DMS153 treated with DMSO at 0.1 percent for 48 hours (cell line): ENCODE measurements around the gene RSU1.
"Not testable (repeated sequence)": the region's sequence is repeated elsewhere in the genome, so short reads cannot be mapped to it uniquely, and the experiment has no call there.

Experiments
- DNase-seq: peaks from one replicate; lab custom pipeline; 2025; ENCODE audit not compliant: unreplicated experiment; lab: John Stamatoyannopoulos, UW

The RSU1 gene

GRCh38 chr10:16817125-16818019, at the start of gene RSU1:
TSS of gene RSU1 (minus strand) at chr10:16817424. CDS start at chr10:16817081, 343 bp downstream.
- DNase-seq, result peak; percentile 80

- DNase-seq, result no peak
Observed at GRCh38 chr10:16866541-16867275, 49.5 kb upstream of the RSU1 start.

- DNase-seq, result no peak
Observed at GRCh38 chr10:16865766-16866165, 48.5 kb upstream of the RSU1 start.

GRCh38 chr10:16863766-16864165, 46.5 kb upstream of the RSU1 start:
- no peak for DNase-seq

GRCh38 chr10:16857419-16857818, 40.2 kb upstream of the RSU1 start:
- DNase-seq, result no peak

- no peak for DNase-seq
Observed at GRCh38 chr10:16856567-16856966, 39.3 kb upstream of the RSU1 start.

GRCh38 chr10:16856092-16856491, 38.9 kb upstream of the RSU1 start:
- no peak for DNase-seq

- no peak for DNase-seq
Observed at GRCh38 chr10:16854623-16855022, 37.4 kb upstream of the RSU1 start.

- DNase-seq, result no peak
Observed at GRCh38 chr10:16853809-16854208, 36.6 kb upstream of the RSU1 start.

- DNase-seq, result no peak
Observed at GRCh38 chr10:16853201-16853600, 36.0 kb upstream of the RSU1 start.

- DNase-seq, result no peak
Observed at GRCh38 chr10:16852624-16853023, 35.4 kb upstream of the RSU1 start.

- no peak for DNase-seq
Observed at GRCh38 chr10:16848562-16849154, 31.4 kb upstream of the RSU1 start.

GRCh38 chr10:16847644-16848043, 30.4 kb upstream of the RSU1 start:
- no peak for DNase-seq

- DNase-seq, result no peak
Observed at GRCh38 chr10:16845248-16845647, 28.0 kb upstream of the RSU1 start.

GRCh38 chr10:16843252-16843870, 26.1 kb upstream of the RSU1 start:
- DNase-seq, result peak; percentile 36

GRCh38 chr10:16835228-16835627, 18.0 kb upstream of the RSU1 start:
- DNase-seq, result no peak

- peak; percentile 22 for DNase-seq
Observed at GRCh38 chr10:16832351-16833080, 15.3 kb upstream of the RSU1 start.

- no peak for DNase-seq
Observed at GRCh38 chr10:16828701-16829175, 11.5 kb upstream of the RSU1 start.

- peak; percentile 5 for DNase-seq
Observed at GRCh38 chr10:16828114-16828568, 10.9 kb upstream of the RSU1 start.

- not testable (repeated sequence) for DNase-seq
Observed at GRCh38 chr10:16827474-16827873, 10.2 kb upstream of the RSU1 start.
